ENCODE results near the gene OSBPL6.

OSBPL6 gene

DNA sequence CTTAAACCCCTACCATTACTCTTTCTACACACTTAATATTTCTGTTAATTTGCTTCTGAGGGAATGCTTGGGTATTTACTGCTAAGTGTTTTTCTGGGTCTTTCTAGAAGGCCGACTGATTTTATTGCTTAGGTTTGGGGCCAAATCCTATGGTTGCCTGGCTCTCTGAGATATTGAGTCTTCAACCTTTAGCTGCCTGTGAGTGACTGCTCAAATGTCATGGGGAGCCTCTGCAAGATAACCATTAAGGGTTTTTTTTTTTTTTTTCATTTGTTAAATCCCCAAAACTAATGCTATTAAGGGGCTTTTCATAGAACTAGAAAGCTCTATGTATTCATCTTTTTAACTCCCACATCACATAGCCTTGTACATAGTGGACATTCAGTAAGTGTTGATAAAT lies 5.0 kb downstream of the OSBPL6 start:
- ATAC-seq = no peak
- no peak for TF ChIP-seq ZC3H10 (CRISPR knock-in tag; IDR thresholded peaks at IDR 0.05)
- TF ChIP-seq, protein P1, sequence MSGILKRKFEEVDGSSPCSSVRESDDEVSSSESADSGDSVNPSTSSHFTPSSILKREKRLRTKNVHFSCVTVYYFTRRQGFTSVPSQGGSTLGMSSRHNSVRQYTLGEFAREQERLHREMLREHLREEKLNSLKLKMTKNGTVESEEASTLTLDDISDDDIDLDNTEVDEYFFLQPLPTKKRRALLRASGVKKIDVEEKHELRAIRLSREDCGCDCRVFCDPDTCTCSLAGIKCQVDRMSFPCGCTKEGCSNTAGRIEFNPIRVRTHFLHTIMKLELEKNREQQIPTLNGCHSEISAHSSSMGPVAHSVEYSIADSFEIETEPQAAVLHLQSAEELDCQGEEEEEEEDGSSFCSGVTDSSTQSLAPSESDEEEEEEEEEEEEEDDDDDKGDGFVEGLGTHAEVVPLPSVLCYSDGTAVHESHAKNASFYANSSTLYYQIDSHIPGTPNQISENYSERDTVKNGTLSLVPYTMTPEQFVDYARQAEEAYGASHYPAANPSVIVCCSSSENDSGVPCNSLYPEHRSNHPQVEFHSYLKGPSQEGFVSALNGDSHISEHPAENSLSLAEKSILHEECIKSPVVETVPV (CRISPR knock-in tag; IDR thresholded peaks at IDR 0.05) = no peak
- TF ChIP-seq, protein P2, sequence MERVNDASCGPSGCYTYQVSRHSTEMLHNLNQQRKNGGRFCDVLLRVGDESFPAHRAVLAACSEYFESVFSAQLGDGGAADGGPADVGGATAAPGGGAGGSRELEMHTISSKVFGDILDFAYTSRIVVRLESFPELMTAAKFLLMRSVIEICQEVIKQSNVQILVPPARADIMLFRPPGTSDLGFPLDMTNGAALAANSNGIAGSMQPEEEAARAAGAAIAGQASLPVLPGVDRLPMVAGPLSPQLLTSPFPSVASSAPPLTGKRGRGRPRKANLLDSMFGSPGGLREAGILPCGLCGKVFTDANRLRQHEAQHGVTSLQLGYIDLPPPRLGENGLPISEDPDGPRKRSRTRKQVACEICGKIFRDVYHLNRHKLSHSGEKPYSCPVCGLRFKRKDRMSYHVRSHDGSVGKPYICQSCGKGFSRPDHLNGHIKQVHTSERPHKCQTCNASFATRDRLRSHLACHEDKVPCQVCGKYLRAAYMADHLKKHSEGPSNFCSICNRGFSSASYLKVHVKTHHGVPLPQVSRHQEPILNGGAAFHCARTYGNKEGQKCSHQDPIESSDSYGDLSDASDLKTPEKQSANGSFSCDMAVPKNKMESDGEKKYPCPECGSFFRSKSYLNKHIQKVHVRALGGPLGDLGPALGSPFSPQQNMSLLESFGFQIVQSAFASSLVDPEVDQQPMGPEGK (CRISPR knock-in tag; IDR thresholded peaks at IDR 0.05; ENCODE audit: borderline replicate concordance) = no peak
- TF ChIP-seq, protein P3, sequence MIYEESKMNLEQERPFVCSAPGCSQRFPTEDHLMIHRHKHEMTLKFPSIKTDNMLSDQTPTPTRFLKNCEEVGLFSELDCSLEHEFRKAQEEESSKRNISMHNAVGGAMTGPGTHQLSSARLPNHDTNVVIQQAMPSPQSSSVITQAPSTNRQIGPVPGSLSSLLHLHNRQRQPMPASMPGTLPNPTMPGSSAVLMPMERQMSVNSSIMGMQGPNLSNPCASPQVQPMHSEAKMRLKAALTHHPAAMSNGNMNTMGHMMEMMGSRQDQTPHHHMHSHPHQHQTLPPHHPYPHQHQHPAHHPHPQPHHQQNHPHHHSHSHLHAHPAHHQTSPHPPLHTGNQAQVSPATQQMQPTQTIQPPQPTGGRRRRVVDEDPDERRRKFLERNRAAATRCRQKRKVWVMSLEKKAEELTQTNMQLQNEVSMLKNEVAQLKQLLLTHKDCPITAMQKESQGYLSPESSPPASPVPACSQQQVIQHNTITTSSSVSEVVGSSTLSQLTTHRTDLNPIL (CRISPR knock-in tag; IDR thresholded peaks at IDR 0.05; ENCODE audit: low read depth) = no peak
- no peak for TF ChIP-seq ISL1 (CRISPR knock-in tag; IDR thresholded peaks at IDR 0.05)
- TF ChIP-seq, protein P4, sequence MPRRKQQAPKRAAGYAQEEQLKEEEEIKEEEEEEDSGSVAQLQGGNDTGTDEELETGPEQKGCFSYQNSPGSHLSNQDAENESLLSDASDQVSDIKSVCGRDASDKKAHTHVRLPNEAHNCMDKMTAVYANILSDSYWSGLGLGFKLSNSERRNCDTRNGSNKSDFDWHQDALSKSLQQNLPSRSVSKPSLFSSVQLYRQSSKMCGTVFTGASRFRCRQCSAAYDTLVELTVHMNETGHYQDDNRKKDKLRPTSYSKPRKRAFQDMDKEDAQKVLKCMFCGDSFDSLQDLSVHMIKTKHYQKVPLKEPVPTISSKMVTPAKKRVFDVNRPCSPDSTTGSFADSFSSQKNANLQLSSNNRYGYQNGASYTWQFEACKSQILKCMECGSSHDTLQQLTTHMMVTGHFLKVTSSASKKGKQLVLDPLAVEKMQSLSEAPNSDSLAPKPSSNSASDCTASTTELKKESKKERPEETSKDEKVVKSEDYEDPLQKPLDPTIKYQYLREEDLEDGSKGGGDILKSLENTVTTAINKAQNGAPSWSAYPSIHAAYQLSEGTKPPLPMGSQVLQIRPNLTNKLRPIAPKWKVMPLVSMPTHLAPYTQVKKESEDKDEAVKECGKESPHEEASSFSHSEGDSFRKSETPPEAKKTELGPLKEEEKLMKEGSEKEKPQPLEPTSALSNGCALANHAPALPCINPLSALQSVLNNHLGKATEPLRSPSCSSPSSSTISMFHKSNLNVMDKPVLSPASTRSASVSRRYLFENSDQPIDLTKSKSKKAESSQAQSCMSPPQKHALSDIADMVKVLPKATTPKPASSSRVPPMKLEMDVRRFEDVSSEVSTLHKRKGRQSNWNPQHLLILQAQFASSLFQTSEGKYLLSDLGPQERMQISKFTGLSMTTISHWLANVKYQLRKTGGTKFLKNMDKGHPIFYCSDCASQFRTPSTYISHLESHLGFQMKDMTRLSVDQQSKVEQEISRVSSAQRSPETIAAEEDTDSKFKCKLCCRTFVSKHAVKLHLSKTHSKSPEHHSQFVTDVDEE (CRISPR knock-in tag; IDR thresholded peaks at IDR 0.05) = no peak
- no peak for TF ChIP-seq ZFP30 (CRISPR knock-in tag; IDR thresholded peaks at IDR 0.05)
- TF ChIP-seq PPARA (CRISPR knock-in tag; IDR thresholded peaks at IDR 0.05; ENCODE audit: borderline replicate concordance) = no peak
- no peak for TF ChIP-seq BACH2 (CRISPR knock-in tag; IDR thresholded peaks at IDR 0.05; ENCODE audit: borderline replicate concordance)
- no peak for TF ChIP-seq ZNF565 (CRISPR knock-in tag; conservative IDR thresholded peaks at IDR 0.05; ENCODE audit: low read depth)
- TF ChIP-seq, protein P5, sequence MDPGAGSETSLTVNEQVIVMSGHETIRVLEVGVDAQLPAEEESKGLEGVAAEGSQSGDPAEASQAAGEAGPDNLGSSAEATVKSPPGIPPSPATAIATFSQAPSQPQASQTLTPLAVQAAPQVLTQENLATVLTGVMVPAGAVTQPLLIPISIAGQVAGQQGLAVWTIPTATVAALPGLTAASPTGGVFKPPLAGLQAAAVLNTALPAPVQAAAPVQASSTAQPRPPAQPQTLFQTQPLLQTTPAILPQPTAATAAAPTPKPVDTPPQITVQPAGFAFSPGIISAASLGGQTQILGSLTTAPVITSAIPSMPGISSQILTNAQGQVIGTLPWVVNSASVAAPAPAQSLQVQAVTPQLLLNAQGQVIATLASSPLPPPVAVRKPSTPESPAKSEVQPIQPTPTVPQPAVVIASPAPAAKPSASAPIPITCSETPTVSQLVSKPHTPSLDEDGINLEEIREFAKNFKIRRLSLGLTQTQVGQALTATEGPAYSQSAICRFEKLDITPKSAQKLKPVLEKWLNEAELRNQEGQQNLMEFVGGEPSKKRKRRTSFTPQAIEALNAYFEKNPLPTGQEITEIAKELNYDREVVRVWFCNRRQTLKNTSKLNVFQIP (CRISPR knock-in tag; IDR thresholded peaks at IDR 0.05; ENCODE audit: borderline replicate concordance, low read depth) = no peak
- TF ChIP-seq SNAI2 (CRISPR knock-in tag; IDR thresholded peaks at IDR 0.05) = no peak
- TF ChIP-seq ESRRG (CRISPR knock-in tag; IDR thresholded peaks at IDR 0.05) = no peak
- no peak for TF ChIP-seq RARB (CRISPR knock-in tag; IDR thresholded peaks at IDR 0.05)
- TF ChIP-seq OSR1 (CRISPR knock-in tag; IDR thresholded peaks at IDR 0.05) = no peak
- TF ChIP-seq ZFP3 (CRISPR knock-in tag; IDR thresholded peaks at IDR 0.05) = no peak
- no peak for TF ChIP-seq ZNF70 (CRISPR knock-in tag; IDR thresholded peaks at IDR 0.05)
- no peak for TF ChIP-seq ZNF8 (CRISPR knock-in tag; IDR thresholded peaks at IDR 0.05)

DNA sequence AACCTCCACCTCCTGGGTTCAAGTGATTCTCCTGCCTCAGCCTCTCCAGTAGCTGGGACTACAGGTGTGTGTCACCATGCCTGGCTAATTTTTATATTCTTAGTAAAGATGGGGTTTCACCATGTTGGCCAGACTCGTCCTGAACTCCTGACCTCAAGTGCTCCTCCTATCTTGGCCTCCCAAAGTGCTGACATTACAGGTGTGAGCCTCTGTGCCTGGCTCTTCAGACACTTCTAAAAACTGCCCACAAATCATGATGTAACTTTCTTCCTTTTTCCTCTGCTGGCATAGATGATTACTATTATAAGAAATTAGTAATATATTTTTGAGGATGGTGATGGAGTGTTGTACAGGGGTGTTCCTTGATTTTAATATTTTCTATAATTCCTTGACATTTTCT lies 6.0 kb downstream of the OSBPL6 start:
- no peak for ATAC-seq
- TF ChIP-seq ZFP3 (CRISPR knock-in tag; IDR thresholded peaks at IDR 0.05) = no peak
- TF ChIP-seq ISL1 (CRISPR knock-in tag; IDR thresholded peaks at IDR 0.05) = no peak
- TF ChIP-seq ZNF70 (CRISPR knock-in tag; IDR thresholded peaks at IDR 0.05) = no peak
- TF ChIP-seq ZNF8 (CRISPR knock-in tag; IDR thresholded peaks at IDR 0.05) = no peak
- no peak for TF ChIP-seq CSDC2 (CRISPR knock-in tag; IDR thresholded peaks at IDR 0.05)
- TF ChIP-seq BACH2 (CRISPR knock-in tag; IDR thresholded peaks at IDR 0.05; ENCODE audit: borderline replicate concordance) = no peak
- no peak for TF ChIP-seq TCF4 (CRISPR knock-in tag; IDR thresholded peaks at IDR 0.05; ENCODE audit: borderline replicate concordance)
- TF ChIP-seq ZNF565 (CRISPR knock-in tag; conservative IDR thresholded peaks at IDR 0.05; ENCODE audit: low read depth) = no peak
- no peak for TF ChIP-seq RARB (CRISPR knock-in tag; IDR thresholded peaks at IDR 0.05)
- TF ChIP-seq PPARA (CRISPR knock-in tag; IDR thresholded peaks at IDR 0.05; ENCODE audit: borderline replicate concordance) = no peak
- TF ChIP-seq OSR1 (CRISPR knock-in tag; IDR thresholded peaks at IDR 0.05) = no peak
- no peak for TF ChIP-seq ZC3H10 (CRISPR knock-in tag; IDR thresholded peaks at IDR 0.05)
- no peak for TF ChIP-seq TOX (CRISPR knock-in tag; IDR thresholded peaks at IDR 0.05; ENCODE audit: borderline replicate concordance)

DNA sequence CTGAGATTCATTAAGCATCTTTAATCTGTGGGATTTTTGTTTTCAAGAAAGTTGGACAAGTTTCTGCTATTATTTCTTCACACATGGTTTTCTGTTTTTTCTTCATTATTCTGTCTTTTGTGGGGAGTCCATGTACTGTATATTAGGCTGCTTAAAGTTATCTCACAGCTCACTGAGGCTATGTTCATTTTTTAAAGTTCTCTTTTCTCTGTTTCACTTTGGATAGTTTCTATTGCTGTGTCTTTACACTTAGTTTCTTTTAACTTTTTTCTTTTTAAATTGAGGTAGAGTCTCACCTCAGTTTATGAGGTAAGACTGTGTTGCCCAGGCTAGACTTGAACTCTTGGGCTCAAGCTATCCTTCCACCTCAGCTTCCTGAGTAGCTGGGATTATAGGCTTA lies 8.6 kb downstream of the OSBPL6 start:
- no peak for TF ChIP-seq TOX (CRISPR knock-in tag; IDR thresholded peaks at IDR 0.05; ENCODE audit: borderline replicate concordance)
- TF ChIP-seq, protein P3 (CRISPR knock-in tag; IDR thresholded peaks at IDR 0.05; ENCODE audit: low read depth) = no peak
- no peak for TF ChIP-seq ZNF70 (CRISPR knock-in tag; IDR thresholded peaks at IDR 0.05)
- TF ChIP-seq ZNF8 (CRISPR knock-in tag; IDR thresholded peaks at IDR 0.05) = no peak
- no peak for ATAC-seq
